NCI-H524 (cell line): ENCODE results near the gene NFASC.
A peak's percentile ranks its signal among the peaks of the same experiment; 100 is the strongest.

Source experiments
- DNase-seq, 2 experiments: peaks; one replicate each; lab custom pipeline; 2025; lab: John Stamatoyannopoulos, UW

Gene NFASC

DNA sequence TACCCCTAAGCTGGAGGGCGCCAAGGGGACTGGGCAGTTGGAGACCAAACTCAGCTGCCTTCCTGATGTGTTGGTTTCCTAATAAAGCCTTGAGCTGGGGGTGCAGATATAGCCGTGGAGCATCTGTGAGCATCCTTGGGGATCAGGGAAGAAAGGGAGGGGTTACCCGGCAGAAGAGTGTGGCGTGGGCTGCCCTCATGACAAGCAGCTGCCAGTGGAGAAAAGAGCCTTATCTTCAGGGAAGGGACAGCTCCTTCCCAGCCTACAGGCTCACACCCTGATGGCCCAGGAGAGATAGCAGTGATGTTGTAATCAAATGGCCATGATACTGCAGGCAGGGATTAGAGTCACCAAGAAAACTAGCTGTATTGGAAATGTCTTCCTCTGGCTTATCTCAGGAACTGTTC, 10.8 kb upstream of the NFASC start:
- DNase-seq = peak in 1 of 2 experiments; percentile 41

DNA sequence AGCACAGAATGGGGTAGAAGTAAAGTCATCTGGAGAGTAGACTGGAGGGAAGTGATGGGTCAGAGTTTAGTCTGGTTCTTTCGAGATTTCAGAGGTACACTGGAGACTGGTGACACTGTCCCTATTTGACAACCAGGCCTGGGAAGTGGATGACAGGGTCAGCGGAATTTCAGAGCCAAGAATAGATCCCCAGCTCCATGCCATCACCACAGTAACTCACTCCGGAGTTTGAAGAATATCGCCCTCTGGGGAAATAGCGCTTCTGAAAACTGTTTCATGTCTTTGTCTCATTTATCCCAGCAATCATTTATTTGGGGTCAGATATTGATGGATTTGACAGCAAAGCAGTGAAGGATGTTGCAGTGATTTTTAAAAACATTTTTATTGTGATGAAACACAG, 7.6 kb upstream of the NFASC start:
- DNase-seq = no peak

DNA sequence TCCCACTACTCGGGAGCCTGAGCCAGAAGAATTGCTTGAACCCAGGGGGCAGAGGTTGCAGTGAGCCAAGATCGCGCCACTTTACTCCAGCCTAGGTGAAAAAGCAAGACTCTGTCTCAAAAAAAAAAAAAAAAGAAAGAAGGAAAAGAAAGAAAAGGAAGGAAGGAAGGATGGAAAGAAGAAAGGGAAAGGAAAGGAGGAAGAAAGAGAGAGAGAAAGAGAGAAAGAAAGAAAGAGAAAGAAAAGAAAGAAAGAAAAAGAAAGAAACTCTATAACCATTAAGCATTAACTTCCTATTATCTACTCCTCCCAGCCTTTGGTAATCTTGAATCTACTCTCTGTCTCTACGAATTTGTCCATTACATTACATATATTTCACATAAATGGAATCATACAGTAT, 6.9 kb upstream of the NFASC start:
- no peak for DNase-seq

GRCh38 chr1:204866051-204866596, 4.5 kb upstream of the NFASC start:
- DNase-seq = no peak

DNA sequence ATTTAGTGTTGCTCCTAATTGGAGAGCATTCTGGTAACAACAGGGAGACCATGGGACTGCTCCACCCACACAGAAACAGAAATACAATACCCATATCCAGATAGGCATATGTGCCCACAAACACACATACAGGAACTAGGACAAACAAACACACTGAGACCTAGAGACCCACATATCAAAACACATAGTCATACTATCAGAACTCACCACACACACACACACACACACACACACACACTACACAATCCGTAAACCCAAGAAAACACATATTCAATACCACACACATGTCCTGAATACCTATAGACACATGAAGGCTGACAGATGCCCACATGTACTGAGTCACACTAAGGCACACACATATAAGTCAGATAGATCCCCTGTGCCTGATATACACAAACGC, 3.5 kb upstream of the NFASC start:
- no peak for DNase-seq

DNA sequence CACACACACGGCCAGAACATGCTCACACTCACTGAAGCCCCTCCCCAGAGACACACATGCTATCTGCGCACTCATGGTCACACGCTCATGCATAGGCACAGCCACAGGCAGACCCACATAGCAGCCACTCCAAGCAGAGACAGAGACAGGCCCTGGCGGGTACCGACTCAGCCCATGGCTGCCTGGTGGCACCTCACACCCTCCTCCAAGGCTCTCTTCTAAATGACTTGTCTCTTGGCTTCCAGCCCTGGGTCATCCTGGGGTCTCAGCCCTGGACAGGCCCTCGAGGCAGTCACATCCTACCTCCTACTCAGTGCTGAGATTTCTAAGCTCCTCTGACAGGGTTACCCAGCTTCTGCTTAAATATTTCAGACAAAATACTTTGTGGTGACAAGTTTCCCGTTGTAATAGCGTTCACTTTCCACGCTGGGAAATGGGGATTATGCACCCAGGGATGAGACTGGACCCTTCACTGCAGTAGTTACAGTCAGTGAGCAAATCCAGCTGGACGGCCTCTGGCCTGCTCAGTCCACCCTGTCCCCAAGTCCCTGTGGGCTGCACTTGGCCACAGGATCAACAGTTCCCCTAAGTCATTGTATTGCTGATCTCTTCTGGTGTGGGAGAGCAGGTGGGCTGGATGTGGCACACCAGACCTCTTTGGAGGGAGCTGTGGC, 2.9 kb upstream of the NFASC start:
- DNase-seq = no peak

DNA sequence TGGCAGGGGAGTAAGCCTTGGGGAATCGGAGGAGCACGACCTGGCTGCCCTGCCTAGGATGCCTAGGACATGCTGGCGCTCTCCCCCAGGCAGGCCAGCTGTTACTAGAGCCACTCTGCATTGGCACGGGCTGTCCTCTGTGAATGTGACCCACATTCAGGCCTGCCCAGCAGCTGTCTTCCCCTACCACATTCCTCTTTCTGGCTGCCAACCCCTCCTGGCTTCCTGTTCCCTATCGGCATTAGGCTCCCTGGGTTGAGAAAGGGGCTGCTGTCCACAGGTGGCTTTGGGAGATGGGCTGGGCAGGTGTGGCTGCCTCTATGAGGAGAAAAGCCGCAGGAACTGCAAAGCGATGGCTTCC, 2.3 kb upstream of the NFASC start:
- peak in 1 of 2 experiments; percentile 40 for DNase-seq

DNA sequence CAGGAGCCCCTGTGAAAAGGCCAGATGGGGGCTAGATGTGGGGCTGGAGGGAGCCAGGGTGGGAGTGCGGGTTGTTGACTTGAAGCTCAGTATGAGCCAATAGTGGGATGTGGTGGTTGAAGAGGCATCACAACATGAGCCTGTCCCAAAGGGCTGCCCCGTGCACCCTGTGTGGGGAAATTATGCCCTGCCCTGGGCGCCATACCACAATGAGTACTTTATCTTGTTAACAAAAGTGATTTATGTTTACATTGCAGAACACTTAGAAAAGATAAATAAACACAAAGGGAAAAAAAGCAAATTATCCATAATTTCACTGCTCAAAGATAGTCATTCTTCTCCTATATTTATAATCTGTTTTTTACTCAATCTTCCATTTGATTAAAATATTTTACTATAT, 1.6 kb upstream of the NFASC start:
- no peak for DNase-seq

- no peak for DNase-seq
Observed at GRCh38 chr1:204871405-204872037, 859 bp downstream of the NFASC start.

DNA sequence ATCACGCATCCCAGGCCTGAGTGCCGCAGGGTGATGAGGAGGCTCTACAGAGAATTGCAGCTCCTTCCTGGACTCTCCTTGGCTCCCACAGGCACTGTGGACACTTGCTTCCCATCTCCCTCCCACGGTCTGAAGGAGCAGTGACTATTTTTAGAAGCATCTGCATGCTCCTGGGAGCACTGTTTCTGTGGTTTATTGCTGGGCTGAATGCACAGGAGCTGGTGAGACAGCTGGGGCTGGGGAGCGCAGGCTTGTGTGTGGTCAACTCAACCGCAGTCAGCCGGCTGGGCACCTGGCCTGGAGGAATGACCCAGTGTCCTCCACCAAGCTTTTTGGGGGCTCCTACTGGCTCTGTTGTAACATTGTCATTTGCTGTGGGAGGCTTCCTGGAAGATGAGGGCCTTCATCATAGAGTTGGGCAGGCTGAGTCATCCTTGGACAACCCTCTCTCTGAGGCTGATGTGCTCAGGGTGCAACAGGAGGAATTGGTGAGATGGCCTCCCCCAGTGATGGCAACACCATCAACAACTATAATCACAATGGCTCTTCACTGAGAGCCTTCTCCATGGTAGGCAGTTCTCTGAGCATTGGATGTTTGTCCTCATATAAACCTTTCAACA, 1.7 kb downstream of the NFASC start:
- no peak for DNase-seq

GRCh38 chr1:204873176-204873575, 2.5 kb downstream of the NFASC start:
- no peak for DNase-seq

DNA sequence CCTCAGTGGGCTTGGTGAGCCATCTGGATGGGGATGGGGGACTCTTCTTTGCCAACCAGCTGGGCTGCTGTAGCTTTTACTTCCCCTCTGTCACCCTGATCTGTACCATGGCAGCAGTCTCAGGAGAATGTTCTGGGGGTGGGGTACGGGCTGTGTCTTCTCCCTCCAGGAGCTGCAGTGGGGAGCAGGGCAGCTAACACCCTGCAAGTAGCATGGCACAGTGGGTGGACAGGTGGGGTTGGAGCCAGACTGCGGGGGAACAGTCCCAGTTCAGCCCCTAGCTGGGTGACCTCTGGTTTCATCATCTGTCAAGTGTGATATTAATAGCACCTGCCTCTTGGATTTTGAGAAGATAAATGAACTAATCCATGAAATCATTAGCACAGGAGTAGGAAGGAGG, 3.1 kb downstream of the NFASC start:
- DNase-seq = peak; percentile 54 to 74

DNA sequence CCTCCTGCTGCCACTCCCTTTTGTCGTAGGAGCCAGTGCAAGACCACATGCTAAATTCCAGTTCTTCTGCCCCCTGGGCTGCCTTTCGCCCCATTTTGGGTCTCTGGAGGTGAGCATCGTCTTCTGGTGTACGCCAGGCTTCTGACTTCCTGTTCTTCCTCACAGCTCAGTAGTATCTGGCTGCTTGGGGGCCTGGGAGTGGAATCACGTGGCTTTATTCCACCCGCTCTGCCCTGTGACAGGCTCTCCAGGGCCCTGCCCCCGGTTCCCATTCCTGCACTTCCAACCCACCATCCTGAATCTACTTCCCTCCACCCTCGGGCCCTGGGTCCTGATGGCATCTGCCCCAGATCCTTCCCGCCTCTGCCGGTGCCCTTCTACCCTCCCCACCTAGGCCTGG, 3.6 kb downstream of the NFASC start:
- no peak for DNase-seq

DNA sequence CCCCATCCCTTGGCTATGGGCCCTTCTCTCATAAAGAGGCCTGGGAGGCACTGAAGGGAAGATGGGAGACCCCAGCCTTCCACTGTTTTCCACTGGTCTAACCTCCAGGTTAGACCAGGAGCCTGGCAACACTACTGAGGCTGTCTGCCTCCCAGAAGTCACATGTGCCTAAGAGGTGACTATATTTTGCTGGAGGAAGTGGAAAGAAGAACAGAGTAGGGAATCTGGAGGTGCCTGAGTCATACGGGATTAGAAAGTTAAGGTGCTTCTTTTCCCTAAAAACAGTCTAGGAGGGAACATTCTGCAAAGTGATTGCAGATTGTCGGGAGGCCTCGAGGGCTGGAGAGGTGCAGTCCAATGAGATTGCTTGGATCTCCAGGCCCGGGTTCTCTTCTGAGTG, 4.6 kb downstream of the NFASC start:
- no peak for DNase-seq

DNA sequence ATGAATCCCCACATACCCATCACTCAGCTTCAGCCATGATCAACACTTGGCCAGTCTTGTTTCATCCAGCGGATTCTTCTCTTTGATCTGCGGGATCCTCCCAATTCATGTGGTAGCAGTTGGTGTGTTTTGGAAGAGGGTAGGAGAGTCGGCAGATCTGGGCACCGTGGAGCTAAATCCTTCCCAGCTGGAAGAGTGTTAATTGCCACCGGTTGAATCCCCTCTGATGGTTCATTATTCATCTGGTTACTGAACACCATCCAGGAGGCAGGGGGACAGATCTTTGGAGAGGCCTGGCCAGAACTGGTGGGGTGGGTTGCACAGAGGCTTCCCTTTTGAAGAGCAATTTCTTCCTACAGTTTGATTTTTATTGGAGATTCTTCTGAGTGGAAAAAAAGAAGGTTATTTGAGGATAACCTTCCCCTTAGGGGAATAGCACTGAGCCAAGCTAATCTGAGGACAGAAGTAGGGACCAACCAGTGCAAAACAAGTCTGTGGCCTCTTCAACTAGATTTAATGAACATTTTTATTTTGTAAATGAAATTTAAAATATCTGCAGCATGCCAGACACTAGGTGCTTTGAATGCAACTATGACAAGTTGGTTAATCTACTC, 8.1 kb downstream of the NFASC start:
- peak in 1 of 2 experiments; percentile 50 for DNase-seq

- DNase-seq = no peak
Observed at GRCh38 chr1:204879351-204879750, 8.7 kb downstream of the NFASC start.

- no peak for DNase-seq
Observed at GRCh38 chr1:204880906-204881305, 10.2 kb downstream of the NFASC start.

DNA sequence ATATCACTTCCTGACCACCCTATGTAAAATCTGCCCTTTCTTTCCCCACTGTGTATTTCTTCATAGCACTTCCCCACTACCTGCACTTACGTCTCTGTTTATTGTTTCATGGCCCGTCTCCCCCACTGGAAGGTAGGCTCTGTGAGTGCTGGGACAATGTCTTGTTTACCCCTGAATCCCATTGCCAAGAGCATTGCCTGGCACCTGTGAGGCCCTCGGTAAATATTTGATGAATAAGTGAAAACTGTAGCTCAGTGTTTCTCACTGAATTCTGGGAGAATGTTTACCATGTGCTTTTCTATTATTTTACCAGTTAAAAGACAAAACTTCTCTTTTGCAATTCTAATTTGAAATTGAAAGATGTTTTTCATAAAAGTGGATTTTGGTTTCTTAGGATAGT, 11.8 kb downstream of the NFASC start:
- no peak for DNase-seq

DNA sequence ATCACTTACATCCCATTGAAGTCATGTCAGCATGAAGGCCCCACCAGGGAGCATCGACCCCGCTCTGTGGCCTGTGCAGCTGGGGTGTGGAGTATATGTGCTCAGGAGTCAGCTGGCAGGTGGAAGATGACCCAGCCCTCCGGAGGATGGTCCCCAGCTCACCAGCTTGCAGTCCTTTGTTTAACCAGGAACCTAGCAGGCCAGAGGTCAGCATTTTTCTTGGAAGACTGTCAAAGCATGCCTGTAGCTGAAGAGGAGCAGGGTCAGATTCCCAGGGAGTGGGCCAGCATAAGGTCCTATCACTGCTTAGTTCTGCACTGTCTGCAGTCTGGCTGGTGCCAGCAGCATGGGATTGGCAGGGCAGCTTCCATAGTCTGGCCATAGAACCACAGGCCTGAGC, 12.7 kb downstream of the NFASC start:
- no peak for DNase-seq

DNA sequence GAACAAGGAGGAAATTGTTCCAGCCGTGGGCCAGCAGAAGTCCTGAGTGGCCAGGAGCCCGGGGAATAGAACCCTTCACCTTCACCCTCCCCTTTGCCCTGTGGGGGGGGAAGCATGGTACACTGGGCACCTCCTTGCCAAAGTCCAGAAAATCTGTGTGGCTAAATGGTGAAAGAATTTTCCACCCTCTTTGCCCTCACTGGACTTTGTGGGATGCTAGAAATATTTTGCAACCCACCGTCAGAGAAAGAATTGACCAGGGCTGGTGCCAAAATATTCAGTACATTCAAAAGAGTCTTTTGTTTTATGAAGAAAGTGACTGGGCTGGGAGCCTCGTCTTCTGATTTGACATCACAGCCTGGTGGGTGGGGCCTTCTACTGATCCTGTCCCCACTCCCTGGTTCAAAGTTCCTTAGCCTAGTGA, 14.6 kb downstream of the NFASC start:
- no peak for DNase-seq

GRCh38 chr1:204885790-204886189, 15.1 kb downstream of the NFASC start:
- DNase-seq = no peak

DNA sequence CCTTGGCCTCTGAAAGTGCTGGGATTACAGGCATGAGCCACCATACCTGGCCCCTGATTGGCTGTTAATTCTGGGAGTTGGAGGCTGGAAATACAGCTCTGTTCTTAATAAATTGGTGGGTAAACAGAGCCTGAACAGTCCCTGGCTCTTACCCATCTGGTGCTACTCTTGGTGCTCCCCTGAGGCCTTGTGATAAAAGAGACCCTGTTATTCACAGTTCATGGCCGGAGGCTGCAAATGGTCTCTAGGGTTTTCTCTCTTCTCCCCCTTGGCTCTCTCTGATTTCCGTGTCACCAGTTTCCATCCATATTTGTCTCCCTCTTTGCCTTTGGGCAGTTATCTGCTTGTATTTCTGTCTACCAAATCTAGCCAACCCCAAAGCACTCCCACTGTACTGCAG, 17.2 kb downstream of the NFASC start:
- peak in 1 of 2 experiments; percentile 21 for DNase-seq

DNA sequence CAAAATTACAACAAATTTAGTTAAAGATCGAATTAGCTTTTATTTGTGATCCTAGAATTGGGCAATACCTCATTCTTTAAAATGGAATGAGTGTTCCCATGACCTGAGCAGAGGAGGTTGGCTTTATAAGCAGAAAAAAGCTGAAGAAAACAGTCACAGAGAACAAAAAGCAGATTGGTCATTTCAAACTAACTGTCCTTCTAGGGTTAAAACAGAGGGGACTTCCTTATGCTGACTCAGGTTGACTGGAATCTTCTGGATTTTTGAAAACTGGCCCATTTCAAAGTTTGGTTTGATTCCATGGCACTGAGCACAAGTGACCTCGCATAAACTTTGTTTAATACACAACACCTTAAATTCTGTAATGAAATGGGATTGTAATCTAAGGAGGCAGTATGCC, 17.6 kb downstream of the NFASC start:
- DNase-seq = no peak
